Gastroesophageal sphincter (tissue), 3 donors: ENCODE results near the gene CDKN3.

ENCODE experiments used
- POLR2A ChIP-seq, 2 donors: fragments of 450-650 bp; IDR thresholded peaks; one replicate each; pipeline ENCODE4 v1.6.1; 2017; ENCODE audit warnings: antibody characterized with exemption in 2 of 2, mild to moderate bottlenecking in 2 of 2, moderate library complexity in 1 of 2
- POLR2AphosphoS5 ChIP-seq: sonication (generic); formaldehyde crosslinking; IDR thresholded peaks from one replicate; pipeline ENCODE4 v1.6.1; 2017; ENCODE audit warnings: antibody characterized with exemption
- TF ChIP-seq, protein P1 (sequence below), 4 experiments: fragments of 200-600 bp in 2 of 4; fragments of 450-650 bp in 2 of 4; sonication (generic) in 1 of 4; IDR thresholded peaks; one replicate each; pipeline ENCODE4 v1.5.1; 2017 to 2019; ENCODE audit warnings: antibody characterized with exemption in 4 of 4, mild to moderate bottlenecking in 2 of 4, moderate library complexity in 2 of 4

DNA sequence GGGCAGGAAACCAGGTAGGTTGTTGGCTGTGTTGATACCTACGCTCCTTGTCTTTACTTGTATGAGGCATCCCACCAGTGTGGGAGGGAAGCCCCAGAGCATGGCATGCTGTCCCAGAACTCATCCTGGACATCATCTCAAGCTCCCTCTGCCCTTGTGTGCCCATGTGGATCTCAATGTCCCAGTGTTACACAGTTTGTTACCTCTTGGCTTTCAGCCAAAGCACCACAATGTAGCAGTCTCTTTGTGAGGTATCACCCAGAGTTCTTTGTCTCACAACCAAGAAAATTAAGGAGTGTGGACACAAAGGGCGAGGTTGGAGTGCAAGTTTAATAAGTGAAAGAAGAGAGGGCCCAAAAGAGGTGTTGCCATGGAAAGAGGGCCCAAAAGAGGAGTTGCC is 43.1 kb upstream of the CDKN3 start:
- TF ChIP-seq, protein P1, sequence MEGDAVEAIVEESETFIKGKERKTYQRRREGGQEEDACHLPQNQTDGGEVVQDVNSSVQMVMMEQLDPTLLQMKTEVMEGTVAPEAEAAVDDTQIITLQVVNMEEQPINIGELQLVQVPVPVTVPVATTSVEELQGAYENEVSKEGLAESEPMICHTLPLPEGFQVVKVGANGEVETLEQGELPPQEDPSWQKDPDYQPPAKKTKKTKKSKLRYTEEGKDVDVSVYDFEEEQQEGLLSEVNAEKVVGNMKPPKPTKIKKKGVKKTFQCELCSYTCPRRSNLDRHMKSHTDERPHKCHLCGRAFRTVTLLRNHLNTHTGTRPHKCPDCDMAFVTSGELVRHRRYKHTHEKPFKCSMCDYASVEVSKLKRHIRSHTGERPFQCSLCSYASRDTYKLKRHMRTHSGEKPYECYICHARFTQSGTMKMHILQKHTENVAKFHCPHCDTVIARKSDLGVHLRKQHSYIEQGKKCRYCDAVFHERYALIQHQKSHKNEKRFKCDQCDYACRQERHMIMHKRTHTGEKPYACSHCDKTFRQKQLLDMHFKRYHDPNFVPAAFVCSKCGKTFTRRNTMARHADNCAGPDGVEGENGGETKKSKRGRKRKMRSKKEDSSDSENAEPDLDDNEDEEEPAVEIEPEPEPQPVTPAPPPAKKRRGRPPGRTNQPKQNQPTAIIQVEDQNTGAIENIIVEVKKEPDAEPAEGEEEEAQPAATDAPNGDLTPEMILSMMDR (IDR thresholded peaks at IDR 0.05), result no peak
- TF ChIP-seq POLR2AphosphoS5 (no peak), POLR2A (IDR thresholded peaks at IDR 0.05) (no peak)
